Activated CD4-positive, alpha-beta T cell treated with anti-CD3 and anti-CD28 coated beads, Interleukin-2, amount 50 U/mL, for 24 hours (primary cell): ENCODE results near the gene TBC1D14.
"Not testable (repeated sequence)": the region's sequence is repeated elsewhere in the genome, so short reads cannot be mapped to it uniquely, and the experiment has no call there.

ENCODE experiments used
- DNase-seq, 2 donors: peaks; one replicate each; pipeline ENCODE4 v3.0.0-alpha.2; 2020; ENCODE audit warnings: low read depth in 1 of 2, low spot score in 1 of 2

Gene TBC1D14

DNA sequence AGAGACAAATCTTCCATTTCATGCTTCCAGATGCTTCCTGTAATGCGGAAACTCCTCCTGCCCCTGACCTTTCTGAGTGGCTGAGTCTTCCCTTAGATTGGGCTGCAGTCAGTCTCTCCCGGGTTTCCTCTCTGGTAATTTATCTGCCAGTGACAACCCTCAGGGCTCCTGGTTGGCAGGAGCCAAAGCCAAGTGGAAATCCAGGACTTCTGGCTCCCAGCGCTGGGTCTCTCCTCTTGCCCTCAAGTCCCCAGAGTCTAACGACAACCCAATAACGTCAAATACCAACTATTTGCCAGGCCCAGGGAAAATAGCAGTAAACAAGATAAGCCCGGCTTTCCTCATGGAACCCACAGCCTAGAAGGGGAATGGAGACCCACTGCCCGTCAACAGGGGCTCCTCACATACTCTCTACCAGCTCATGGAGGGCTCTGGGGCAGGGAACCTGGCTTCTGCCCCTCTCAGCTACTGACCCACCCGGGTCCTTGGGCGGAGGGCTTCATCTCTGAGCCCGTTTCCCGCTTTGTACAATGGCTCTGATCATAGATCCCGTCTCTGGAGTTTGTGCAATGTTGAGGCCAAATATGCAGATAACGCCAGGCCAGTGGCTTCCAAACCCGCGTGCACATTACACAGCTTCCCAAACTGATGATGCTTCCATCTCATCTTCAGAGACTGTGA lies 1.1 kb upstream of the TBC1D14 start:
- DNase-seq = no peak

DNA sequence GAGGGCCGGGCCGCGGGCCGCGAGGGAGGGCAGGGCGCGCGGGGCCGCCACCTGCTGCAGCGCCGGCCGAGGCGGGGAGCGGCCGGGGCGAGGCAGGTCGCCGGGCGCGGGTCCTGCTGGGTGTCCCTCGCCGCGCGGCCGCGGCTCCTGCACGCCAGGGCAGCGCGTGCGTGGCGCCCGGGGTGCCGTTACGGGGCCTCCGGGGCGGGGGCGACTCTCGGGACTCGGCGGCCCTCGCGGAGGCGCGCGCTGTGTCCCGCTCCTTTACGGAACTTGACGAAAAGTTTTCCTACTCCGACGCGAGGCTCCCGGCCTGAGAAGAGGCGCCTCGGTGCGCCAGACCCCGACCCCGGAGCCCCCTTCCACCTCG lies 329 bp downstream of the TBC1D14 start:
- peak in 1 of 2 donors; percentile 27 for DNase-seq

- no peak for DNase-seq
These were observed 824 bp downstream of the TBC1D14 start for GRCh38 chr4:6910340-6910959.

GRCh38 chr4:6910960-6911874 lies 1.6 kb downstream of the TBC1D14 start:
- DNase-seq = no peak

- not testable (repeated sequence) for DNase-seq
These were observed 2.3 kb downstream of the TBC1D14 start for GRCh38 chr4:6911917-6912316.

DNA sequence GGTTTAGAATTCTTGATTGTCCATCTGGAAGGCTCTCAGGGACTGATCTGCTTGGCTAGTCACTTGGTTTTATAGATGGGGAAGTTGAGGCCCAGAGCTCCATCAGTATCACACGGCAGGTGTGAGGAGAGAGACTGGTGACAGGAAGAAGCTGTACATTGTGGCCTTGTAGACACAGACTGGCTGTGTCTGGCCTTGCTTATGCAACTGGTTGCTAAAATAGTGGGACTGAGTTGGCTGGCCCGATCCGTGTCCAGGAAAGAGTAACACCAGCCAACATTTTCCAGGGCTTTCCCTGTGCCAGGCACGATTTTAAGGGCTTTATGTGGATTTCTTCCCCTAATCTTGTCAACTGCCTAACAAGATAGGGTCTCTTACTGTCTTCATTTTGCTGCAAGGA lies 2.8 kb downstream of the TBC1D14 start:
- DNase-seq = no peak

- no peak for DNase-seq
These were observed 3.8 kb downstream of the TBC1D14 start for GRCh38 chr4:6913350-6913905.

- no peak for DNase-seq
These were observed 4.8 kb downstream of the TBC1D14 start for GRCh38 chr4:6914448-6914847.

GRCh38 chr4:6915041-6916005 lies 5.7 kb downstream of the TBC1D14 start:
- DNase-seq = no peak

DNA sequence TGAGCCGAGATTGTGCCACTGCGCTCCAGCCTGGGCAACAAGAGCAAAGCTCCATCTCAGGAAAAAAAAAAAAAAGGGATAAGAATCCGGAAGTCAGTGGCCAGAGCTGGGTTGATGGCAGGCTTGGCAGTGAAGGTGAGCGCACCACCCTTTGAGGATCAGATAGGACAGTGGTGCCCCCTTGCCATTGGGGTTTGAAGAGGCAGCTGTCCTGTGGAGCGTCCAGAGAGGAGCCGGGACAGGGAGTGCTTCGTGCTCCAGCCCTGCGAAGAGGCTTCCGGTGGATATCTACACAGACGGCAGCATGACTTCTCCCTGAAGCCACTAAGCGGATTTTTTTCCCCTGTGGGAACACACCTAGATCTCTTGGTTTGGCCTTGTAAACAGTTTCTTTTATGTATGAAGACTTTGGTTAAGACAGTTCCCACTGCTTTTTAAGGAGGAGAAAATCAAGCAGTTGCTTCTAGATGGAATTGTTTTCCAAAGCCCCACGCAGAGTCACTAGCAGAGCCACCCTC lies 6.5 kb downstream of the TBC1D14 start:
- no peak for DNase-seq

DNA sequence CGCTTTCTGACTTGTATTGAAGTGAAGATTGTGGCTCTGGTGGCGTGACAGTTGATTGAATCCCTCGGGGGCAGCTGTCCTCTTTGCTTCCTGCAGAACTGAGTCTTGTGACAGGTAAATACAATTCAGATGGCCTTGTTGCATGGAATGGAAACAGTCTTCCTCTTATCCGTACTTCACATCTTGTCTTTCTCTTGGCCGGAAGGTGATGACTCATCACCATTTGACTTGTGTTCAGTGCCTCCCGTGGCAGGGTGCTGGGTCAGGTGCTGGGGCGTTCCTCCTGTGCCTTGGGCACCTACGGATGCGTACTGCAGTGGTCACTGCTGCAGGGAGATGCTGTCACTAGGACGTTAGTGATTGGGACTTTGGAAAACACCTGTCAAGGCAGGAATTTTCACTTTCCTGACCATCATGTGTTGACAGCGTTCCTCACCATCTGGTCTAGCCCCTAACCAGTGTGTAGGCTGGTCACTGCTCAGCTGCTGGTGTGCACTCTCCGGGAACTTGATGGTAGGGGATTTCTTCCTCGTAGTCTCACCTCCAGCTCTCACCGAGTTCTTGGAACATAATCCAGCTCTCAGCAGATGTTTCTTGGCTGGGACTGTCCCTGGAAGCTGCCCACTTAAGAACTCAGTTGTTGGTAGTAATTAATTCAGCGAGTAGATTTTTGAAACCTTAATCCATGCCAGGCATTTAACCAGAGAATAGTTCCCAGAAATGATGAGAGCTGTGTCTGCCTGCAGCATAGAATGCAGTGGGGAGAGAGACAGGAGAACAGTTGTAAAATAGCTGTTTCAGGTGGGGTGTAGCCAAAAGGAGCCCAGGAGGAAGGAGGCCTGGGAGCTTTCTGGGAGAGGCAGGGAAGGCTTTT lies 7.2 kb downstream of the TBC1D14 start:
- DNase-seq = no peak

DNA sequence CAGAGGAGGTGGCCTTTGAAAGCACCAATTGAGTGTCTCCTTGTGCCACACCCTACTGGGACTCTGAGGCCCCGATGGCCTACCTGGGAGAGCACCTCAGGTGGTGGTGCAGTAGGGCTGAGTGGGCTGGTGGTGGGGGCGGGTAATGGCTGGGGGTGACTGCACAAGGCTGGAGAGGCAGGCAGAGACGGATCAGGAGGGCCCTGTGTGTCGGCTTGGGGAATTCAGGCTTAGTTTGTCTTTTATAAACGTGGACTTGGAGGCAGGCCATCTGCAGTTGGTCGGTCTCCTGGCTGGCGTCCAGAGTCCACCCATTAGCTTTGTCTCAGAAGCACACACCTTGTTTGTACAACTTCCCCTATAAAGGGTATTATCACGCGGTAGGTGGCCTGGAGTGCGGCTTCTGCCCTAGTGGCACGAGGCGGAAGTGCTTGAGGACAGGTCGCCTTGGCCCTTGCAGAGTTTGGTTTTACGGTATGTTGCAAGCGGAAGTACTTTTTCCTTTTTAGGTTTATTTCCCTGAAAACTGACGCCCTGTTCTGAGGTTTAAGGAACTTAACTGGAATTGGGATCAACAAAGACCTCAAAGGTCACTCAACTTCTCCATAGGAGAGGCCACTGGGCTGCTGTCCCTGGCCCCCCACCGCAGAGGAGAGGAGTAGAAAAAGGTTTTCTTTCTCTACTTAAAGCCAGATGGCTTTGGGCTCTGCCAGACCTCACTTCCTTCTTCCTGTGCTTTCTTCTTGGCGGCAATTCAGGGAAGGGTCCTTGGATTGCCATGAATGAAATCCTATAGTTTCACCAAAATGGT lies 8.0 kb downstream of the TBC1D14 start:
- no peak for DNase-seq

GRCh38 chr4:6918338-6918737 lies 8.7 kb downstream of the TBC1D14 start:
- DNase-seq = no peak

- DNase-seq = no peak
These were observed 10.5 kb downstream of the TBC1D14 start for GRCh38 chr4:6920171-6920570.

- DNase-seq = no peak
These were observed 13.9 kb downstream of the TBC1D14 start for GRCh38 chr4:6923507-6923906.

- no peak for DNase-seq
These were observed 14.7 kb downstream of the TBC1D14 start for GRCh38 chr4:6924361-6924779.

DNA sequence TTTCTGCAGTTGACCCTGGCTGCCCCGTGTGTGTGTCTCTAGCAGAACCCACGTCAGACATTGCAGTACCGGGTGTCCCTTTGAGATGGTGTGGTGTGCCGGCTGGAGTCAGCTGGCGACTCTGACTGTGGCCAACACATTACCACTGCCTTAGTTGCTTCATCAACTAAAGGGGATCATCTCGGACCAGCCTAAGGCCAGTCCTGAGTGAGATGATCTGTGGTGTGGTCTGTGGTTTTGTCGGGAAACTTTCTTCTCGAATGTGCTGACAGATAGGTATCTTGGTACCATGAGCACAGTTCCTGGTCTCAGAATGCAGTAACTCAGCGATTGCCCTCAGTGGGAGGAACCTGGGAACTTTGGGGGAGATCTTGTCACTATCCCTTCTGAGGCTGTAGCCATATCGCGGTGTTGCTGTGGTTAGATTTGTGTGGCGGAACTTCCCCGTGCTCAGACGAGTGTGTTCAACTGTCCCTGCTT lies 15.8 kb downstream of the TBC1D14 start:
- no peak for DNase-seq

DNA sequence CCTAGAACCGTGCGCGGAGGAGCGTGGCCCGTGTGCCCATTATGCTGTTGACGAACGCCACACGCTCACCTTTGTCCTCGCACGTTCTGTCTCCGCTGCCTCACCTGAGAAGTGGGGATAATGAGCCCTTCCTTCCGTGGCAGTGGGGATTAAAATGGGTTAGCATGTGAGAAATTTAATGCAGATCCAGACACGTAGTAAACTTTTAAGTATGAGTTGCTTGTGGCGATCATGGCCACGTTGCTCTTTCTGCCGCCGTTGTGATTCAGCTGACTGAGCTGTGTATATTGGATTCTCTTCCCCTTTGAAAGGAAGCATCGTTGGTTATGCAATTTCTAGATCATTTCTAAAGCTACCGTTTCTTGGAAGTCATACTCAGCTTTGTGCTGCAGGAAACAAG lies 16.5 kb downstream of the TBC1D14 start:
- no peak for DNase-seq
